GM19455 (cell line): ENCODE data around the gene PRDM5.
"Not testable (repeated sequence)": the region's sequence is repeated elsewhere in the genome, so short reads cannot be mapped to it uniquely, and the experiment has no call there.

Experiments
- ATAC-seq: cut with Tn5 transposase; IDR thresholded peaks from one replicate; pipeline ENCODE4 v1.9.1; 2021; ENCODE audit not compliant: unreplicated experiment

The PRDM5 gene

DNA sequence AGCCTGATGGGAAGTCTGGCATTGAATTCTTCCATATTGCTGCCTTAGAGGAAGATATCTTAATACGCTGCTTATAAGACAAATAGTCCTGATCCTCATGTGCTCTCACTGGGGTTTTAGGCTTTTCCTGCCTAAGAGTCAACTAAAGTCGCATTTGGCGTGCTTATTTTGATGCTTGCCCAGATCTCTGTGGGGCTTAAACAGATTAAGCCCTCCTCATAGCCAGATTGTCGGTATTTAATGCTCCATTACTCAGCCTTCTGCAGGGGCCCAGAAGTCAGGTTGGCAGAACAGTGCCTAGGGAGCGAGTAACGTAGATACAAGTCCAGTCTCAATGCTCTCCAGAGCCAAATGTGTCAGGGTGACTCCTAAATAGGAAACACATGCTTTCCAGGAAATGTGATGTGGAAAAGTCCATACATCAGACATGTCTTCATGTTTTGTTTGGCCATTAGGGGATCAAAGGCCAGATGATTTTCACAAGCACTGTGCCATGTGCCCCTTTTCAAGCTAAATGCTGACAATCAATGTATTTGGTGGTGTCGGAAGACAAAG lies 262.8 kb downstream of the PRDM5 start:
- no peak for ATAC-seq

DNA sequence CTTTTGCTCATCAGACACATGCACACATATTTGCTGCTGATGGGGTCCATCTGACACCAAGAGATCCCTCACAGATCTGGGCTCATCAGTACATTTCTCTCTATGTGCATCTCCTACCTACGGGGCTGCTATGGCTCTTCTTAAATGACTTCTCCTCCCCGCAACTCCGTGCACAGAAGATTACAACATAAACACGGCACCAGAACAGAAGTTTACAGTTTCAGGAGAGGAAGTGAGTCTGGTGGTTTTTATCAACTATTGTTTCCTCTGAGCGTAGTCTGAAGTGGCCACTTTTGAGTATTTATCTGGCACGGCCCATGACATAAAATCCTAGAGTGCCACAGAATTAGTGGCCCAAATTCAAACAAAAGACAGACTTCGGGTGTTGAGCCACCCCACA lies 263.8 kb downstream of the PRDM5 start:
- no peak for ATAC-seq

DNA sequence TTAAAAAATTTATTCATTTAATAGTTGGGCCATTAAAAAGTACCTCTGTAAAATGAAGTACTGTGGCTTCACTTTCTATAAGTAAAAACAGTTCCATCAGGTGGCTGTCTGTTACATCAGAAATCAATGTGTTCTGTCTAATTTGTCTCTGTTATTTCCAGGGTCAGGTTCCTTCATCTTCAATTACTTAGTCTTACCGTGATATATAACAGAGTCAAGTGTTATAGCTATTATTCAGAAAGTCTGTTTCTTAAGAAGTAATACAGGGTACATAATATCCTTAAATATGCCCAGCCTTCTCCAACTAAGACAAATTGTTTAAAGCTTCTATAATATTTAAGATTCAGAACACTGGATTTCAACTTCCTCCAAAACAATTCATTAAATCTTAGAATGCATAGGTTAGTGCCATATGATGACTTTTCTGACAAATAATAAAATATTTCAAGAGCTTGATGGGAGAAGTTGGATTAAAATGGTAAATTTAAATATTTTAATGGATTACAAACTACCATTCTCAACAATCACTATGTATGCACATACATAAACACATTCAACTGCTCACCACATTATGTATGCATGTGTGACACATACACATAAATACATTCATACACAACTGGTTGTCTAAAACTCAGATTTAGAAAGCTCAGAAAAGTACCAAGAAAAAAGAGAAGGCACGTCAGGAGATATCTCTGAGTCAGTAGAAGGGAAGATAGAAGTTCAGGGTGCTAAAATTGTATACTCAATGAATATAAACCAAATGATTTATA lies 268.5 kb downstream of the PRDM5 start:
- ATAC-seq: no peak

DNA sequence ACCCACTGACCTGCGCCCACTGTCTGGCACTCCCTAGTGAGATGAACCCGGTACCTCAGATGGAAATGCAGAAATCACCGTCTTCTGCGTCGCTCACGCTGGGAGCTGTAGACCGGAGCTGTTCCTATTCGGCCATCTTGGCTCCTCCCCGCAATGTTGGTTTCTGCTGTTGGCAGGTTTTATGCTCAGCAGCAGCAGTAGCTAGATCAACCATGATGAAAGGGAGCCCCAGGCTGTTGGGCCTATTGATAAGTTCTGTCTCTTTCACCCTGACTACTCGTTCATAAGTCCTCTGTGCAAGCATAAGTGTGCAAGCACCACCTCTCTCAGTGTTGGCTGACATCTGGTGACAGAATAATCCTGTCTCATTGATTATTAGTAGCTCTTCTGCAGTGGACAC lies 274.2 kb downstream of the PRDM5 start:
- not testable (repeated sequence) for ATAC-seq
